ENCODE results near the gene AGK. TPM values are rescaled to one million over a fixed set of nuclear protein-coding genes. Genes with fewer than 3 reads are reported as not detected.
A peak's percentile ranks its signal among the peaks of the same experiment; 100 is the strongest.

The AGK gene
- total RNA-seq, 1 experiment from 2014 or later, result 69.3 TPM

GRCh38 chr7:141585592-141586510, 34.6 kb downstream of the AGK start:
- peak; percentile 72 for DNase-seq (ENCODE audit: extremely low read depth, low read depth)

- DNase-seq (ENCODE audit: extremely low read depth, low read depth), result no peak
These were observed 35.7 kb downstream of the AGK start for GRCh38 chr7:141586878-141587277.

GRCh38 chr7:141587304-141587703, 36.1 kb downstream of the AGK start:
- DNase-seq (ENCODE audit: extremely low read depth, low read depth), result no peak

- no peak for DNase-seq (ENCODE audit: extremely low read depth, low read depth)
These were observed 37.7 kb downstream of the AGK start for GRCh38 chr7:141588912-141589311.

- no peak for DNase-seq (ENCODE audit: extremely low read depth, low read depth)
These were observed 38.9 kb downstream of the AGK start for GRCh38 chr7:141590071-141590470.

- DNase-seq (ENCODE audit: extremely low read depth, low read depth), result peak; percentile 64
These were observed 39.5 kb downstream of the AGK start for GRCh38 chr7:141590666-141591065.

GRCh38 chr7:141593134-141593533, 41.9 kb downstream of the AGK start:
- DNase-seq (ENCODE audit: extremely low read depth, low read depth), result peak; percentile 42

- DNase-seq (ENCODE audit: extremely low read depth, low read depth), result no peak
These were observed 46.8 kb downstream of the AGK start for GRCh38 chr7:141597966-141598365.

- no peak for DNase-seq (ENCODE audit: extremely low read depth, low read depth)
These were observed 47.2 kb downstream of the AGK start for GRCh38 chr7:141598408-141598807.

GRCh38 chr7:141600168-141601006, 49.2 kb downstream of the AGK start:
- no peak for DNase-seq (ENCODE audit: extremely low read depth, low read depth)

GRCh38 chr7:141609576-141609975, 58.4 kb downstream of the AGK start:
- DNase-seq (ENCODE audit: extremely low read depth, low read depth), result no peak

- no peak for DNase-seq (ENCODE audit: extremely low read depth, low read depth)
These were observed 59.5 kb downstream of the AGK start for GRCh38 chr7:141610671-141611070.

- no peak for DNase-seq (ENCODE audit: extremely low read depth, low read depth)
These were observed 61.7 kb downstream of the AGK start for GRCh38 chr7:141612861-141613260.

- no peak for DNase-seq (ENCODE audit: extremely low read depth, low read depth)
These were observed 66.1 kb downstream of the AGK start for GRCh38 chr7:141617280-141617679.

- no peak for DNase-seq (ENCODE audit: extremely low read depth, low read depth)
These were observed 68.5 kb downstream of the AGK start for GRCh38 chr7:141619745-141620144.

GRCh38 chr7:141624763-141625162, 73.6 kb downstream of the AGK start:
- no peak for DNase-seq (ENCODE audit: extremely low read depth, low read depth)

- no peak for DNase-seq (ENCODE audit: extremely low read depth, low read depth)
These were observed 79.4 kb downstream of the AGK start for GRCh38 chr7:141630621-141631020.

- no peak for DNase-seq (ENCODE audit: extremely low read depth, low read depth)
These were observed 80.3 kb downstream of the AGK start for GRCh38 chr7:141631525-141631924.

- DNase-seq (ENCODE audit: extremely low read depth, low read depth), result no peak
These were observed 82.9 kb downstream of the AGK start for GRCh38 chr7:141634065-141634464.

GRCh38 chr7:141636053-141636452, 84.8 kb downstream of the AGK start:
- no peak for DNase-seq (ENCODE audit: extremely low read depth, low read depth)

GRCh38 chr7:141640239-141640840, 89.1 kb downstream of the AGK start:
- no peak for DNase-seq (ENCODE audit: extremely low read depth, low read depth)
